Mucosa of descending colon (tissue), 3 donors: ENCODE data around the gene AKAP13. TPM values are rescaled to one million over a fixed set of nuclear protein-coding genes. Genes with fewer than 3 reads are reported as not detected.

Experiments used
- ATAC-seq: fragments of 200-7000 bp; cut with Tn5 transposase; one replicate; pipeline ENCODE4 v1.9.1; 2020; ENCODE audit warnings: mild to moderate bottlenecking, moderate library complexity
- DNase-seq, 3 donors: peaks; one replicate each; pipeline ENCODE4 v3.0.0-alpha.2; 2020
- H3K36me3 ChIP-seq: fragments of 200-600 bp; one replicate; pipeline ENCODE4 v1.8.0; 2021; ENCODE audit warnings: low read depth, mild to moderate bottlenecking
- H3K4me1 ChIP-seq: fragments of 200-600 bp; one replicate; pipeline ENCODE4 v1.8.0; 2021; ENCODE audit warnings: low read depth, mild to moderate bottlenecking
- H3K4me3 ChIP-seq: fragments of 200-600 bp; one replicate; pipeline ENCODE4 v1.8.0; 2021; ENCODE audit warnings: mild to moderate bottlenecking
- H3K9me3 ChIP-seq: fragments of 200-600 bp; one replicate; pipeline ENCODE4 v1.8.0; 2021; ENCODE audit warnings: mild to moderate bottlenecking
- intact Hi-C, 2 donors: fragments of 100-400 bp; cut with DNase I in 1 of 2; cut with micrococcal nuclease in 1 of 2; formaldehyde crosslinking; loops; one replicate each; pipeline versions ENCODE4 v1.11.0 to v1.11.1; 2022; cut with DNase I, micrococcal nuclease
- total RNA-seq, 3 donors: library from RNA; stranded (reverse); fragmentation: NEBNext Ultra II Directional in 2 of 3; extraction: Animal tissue kit (Norgen Biotek cat#: 25700) in 2 of 3; gene quantifications; one replicate each; pipeline versions ENCODE4 v1.2.1 to v1.2.4, GENCODE V29; 2021 to 2023
- TF ChIP-seq, protein P1 (sequence below): fragments of 200-600 bp; IDR thresholded peaks from one replicate; pipeline ENCODE4 v1.8.0; 2022; ENCODE audit warnings: antibody characterized with exemption, mild to moderate bottlenecking
- donor health status: DM: no; HTN: no; CAD: no; lungs with moderate emphysema.
- donor health status: DM: no; HTN: no; CAD: no.
- donor health status: DM: no; HTN: yes; CAD: no.

AKAP13 gene
- total RNA-seq, 3 donors from 2014 or later, result 141 to 173 (median 150) TPM

DNA sequence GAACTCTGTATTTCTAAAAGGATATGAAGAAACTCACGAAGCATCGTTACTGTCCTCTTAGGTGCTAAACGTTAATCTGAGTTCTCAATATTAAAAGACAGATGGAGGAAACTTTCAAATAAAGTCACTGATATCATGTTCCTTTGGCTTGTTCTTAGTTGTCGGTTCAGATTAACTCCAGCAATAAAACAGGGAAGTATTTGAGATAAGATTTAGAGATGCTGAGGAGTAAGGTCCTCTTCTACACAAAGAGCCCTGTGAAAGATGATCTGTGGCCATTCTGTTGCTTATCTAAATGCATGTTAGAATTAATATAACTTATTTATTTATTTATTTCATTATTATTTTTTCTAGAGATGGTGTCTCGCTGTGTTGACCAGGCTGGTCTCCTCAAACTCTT lies 19.2 kb downstream of the AKAP13 start:
- Histone ChIP-seq H3K4me3 (no peak overlapping the region), H3K9me3 (no peaks in the 10 kb centered on the region), H3K4me1 (peaks cover 16% of the 10 kb centered on the region), H3K36me3 (no peaks in the 10 kb centered on the region)
- TF ChIP-seq, protein P1, sequence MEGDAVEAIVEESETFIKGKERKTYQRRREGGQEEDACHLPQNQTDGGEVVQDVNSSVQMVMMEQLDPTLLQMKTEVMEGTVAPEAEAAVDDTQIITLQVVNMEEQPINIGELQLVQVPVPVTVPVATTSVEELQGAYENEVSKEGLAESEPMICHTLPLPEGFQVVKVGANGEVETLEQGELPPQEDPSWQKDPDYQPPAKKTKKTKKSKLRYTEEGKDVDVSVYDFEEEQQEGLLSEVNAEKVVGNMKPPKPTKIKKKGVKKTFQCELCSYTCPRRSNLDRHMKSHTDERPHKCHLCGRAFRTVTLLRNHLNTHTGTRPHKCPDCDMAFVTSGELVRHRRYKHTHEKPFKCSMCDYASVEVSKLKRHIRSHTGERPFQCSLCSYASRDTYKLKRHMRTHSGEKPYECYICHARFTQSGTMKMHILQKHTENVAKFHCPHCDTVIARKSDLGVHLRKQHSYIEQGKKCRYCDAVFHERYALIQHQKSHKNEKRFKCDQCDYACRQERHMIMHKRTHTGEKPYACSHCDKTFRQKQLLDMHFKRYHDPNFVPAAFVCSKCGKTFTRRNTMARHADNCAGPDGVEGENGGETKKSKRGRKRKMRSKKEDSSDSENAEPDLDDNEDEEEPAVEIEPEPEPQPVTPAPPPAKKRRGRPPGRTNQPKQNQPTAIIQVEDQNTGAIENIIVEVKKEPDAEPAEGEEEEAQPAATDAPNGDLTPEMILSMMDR, result no peak
- no peak for ATAC-seq
- intact Hi-C loops, result no loop called here
- no peak for DNase-seq

DNA sequence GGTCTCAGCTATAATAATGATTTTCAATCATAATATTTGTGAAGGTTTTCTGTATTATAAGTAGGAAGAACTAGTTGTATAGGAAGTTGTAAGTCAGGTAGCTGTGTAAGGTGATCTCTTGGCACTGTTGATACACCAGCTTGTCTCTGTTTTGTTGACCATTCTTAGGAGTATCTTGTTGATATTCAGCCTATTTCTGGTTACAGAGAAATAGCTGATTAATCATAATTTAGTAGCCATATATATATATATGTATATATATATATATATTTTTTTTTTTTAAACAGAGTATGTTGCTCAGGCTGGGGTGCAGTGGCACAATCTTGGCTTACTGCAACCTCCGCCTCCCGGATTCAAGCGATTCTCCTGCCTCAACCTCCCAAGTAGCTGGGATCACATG lies 20.2 kb downstream of the AKAP13 start:
- intact Hi-C loops, result no loop called here
- DNase-seq, result no peak
- Histone ChIP-seq H3K36me3 (no peaks in the 10 kb centered on the region), H3K4me3 (no peak overlapping the region), H3K9me3 (no peaks in the 10 kb centered on the region), H3K4me1 (peaks cover 16% of the 10 kb centered on the region)
- no peak for ATAC-seq
- TF ChIP-seq, protein P1, result no peak

DNA sequence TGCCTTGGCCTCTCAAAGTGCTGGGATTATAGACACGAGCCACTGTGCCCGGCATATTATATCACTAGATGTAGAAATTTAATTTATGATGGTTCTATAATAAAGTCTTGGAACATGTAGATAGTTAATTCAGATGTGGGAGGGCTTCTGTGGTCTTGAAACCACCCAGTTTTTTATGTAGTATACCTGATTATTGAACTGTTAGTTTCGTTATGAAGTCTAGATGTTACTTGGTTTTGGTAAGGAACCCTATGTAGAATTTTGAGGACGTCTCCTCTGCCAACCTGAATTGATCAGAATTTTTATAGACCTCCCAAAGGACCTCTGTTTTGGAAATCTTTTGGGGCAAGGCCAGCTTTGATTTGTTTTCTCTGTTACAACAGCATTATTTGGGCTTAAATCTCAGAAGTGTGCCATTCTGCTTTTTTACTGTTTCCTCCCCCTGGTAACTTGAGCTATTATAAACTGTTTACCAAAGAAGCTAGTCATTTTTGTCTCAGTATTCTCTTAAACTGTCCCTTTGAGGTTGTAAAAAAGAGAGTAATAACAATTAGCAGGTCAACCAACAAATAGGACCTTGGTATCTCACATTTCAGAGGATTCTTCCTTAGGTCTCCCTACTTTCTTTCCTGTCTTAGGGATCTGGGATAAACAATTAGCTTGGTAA lies 20.8 kb downstream of the AKAP13 start:
- peaks cover 16% of the 10 kb centered on the region for H3K4me1 ChIP-seq
- TF ChIP-seq, protein P1, result no peak
- no peak for DNase-seq
- H3K4me3 ChIP-seq, result no peak overlapping the region
- H3K9me3 ChIP-seq, result no peaks in the 10 kb centered on the region
- no peaks in the 10 kb centered on the region for H3K36me3 ChIP-seq
- intact Hi-C loops, result no loop called here
- ATAC-seq, result no peak

DNA sequence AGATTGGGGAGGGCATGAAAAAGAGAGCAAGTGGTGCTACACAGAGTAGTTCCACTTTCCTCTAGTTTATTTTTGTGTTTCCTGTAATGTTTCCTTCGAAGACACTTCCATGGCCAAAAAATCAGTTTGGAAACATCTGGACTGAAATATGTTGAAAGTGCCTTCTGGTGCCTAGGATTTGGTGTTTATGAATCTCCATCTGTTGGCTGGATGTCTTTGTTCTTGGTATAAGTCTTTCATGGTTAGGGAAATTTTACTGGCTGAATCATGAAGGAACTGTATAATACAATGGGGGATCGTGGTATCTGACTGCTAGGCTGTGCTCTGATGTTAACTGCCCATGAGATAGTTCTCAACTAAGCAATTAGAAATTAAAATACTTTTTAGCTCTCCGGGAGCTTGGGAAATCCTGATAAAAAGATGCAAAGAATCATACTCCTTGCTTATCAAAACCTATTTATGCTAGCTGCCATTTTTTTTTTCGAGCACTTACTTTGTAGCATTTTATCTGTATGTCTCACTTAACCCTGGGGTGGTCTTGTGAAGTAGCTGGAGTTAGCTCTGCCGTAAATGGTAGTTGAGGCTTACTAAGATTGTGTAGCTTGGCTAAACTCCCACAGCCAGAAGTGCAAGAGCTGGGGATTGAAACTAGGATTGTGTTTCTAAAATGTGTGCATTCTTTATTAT lies 21.9 kb downstream of the AKAP13 start:
- Histone ChIP-seq H3K4me3 (no peak overlapping the region), H3K36me3 (no peaks in the 10 kb centered on the region), H3K4me1 (peaks cover 16% of the 10 kb centered on the region), H3K9me3 (no peaks in the 10 kb centered on the region)
- ATAC-seq (no peak), DNase-seq (no peak)
- TF ChIP-seq, protein P1, result no peak
- intact Hi-C loops, result no loop called here

DNA sequence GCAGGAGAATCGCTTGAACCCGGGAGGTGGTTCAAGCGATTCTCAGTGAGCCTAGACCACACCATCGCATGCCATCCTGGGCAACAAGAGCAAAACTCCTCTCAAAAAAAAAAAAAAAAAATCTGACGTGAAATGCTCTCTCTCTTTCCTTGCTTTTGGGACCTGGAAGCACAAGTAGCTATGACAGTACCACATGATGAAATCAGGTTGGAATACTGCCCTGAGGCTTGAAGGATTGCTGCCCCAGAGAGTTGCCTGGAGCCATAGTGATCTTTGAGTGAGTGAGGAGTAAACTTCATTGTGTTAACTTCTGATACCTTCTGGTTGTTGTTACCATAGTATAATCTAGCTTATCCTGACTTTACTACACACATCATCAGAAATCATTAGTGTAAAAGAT lies 23.3 kb downstream of the AKAP13 start:
- no peaks in the 10 kb centered on the region for H3K9me3 ChIP-seq
- DNase-seq (no peak), ATAC-seq (peak; percentile 18)
- intact Hi-C loops, result no loop called here
- TF ChIP-seq, protein P1, result no peak
- no peak overlapping the region for H3K4me3 ChIP-seq
- H3K36me3 ChIP-seq, result no peaks in the 10 kb centered on the region
- H3K4me1 ChIP-seq, result peaks cover 23% of the 10 kb centered on the region
